HUDEP-2 (cell line): ENCODE results near the gene TSPEAR.

Experiments
- DNase-seq, 76 experiments: peaks; one replicate each; lab custom pipeline; 2025; ENCODE audit not compliant: unreplicated experiment in 76 of 76; lab: John Stamatoyannopoulos, UW

TSPEAR gene

DNA sequence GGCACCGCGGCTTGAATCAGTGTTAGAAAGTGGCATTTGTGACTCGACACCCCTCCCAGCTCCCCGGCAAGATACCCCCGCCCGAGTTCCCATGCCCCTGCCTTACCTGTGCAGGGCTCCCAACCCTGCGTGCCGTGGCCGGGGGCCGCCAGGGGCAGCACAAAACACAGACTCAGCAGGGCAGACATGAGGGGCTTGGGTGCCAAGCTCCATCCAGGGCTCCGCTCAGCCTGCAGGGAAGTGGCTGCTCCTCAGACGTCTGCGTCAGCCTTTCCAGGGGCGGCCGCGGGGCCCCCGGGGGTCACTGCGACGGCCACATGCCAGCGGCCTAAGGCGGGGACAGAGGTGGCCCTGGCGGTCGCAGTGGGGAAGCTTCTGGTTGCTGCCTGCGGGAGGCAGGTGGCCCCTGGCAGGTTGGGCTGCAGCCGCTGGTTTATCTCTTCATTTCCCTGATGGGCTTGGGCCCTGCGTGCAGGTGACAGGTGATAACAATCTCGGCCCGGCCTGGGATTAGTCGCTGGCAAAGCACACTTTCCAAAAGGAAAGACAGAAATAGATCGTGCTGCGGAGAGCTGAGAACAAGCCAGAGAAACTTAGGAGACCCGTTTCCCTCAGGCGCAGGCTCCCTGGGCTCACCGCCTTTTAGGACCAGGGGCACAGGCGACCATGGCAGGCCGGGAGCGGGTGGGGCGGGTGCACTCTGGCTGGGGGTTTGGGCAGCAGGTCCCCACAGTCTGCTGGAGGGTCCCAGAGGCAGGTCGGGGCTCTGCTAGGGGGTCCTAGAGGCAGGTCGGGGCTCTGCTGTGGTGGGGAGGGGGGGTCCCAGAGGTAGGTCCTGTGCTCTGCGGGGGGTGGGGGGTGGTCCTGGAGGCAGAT, at the start of gene TSPEAR:
Gene TSPEAR, minus strand, starts transcription at position 246 of the 876 bp plus-strand sequence. Its CDS starts 58 bp downstream, at position 188.
- DNase-seq = no peak

- DNase-seq = no peak
Observed at GRCh38 chr21:44760376-44760775, 49.0 kb upstream of the TSPEAR start.

GRCh38 chr21:44759628-44760285, 48.4 kb upstream of the TSPEAR start:
- no peak for DNase-seq

DNA sequence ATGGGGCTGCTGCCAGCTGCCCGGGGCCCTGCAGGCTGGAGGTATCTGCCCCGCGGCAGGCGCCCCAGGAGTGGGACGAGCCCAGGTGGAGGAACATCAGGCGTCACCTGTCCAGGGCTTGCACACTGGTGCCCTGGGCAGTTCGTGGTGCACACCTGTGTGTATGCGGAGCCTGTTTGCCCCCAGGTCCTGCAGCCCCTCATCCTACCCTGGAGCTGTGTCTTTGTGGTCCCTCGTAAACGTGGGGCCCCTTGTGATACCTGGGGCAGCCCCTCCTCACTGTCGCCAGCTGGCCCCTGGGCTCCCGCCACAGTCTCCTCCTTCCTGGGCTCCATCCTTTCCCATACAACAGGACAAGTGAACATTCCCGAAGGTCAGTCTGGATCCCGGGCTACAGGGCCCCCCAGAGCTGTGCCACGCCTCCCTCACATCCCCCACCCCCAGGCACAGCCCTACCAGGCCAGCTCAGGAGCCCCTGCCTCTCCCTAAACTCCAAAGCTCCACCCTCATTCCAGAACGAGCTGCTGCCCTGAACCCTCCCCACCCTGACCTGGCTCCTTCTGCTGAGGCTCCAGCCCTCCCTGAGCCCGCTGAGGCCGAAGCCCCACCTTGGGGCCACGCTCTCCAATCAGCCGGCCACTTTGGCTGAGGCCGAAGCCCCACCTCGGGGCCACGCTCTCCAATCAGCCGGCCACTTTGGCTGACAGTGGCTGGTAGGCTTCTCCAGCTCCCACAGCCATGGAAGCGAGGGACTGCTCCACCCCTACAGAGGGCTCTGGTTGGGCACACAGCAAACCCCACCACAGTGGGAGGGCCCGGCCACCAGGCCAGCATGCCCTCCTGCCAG, 47.6 kb upstream of the TSPEAR start:
- DNase-seq = no peak

- no peak for DNase-seq
Observed at GRCh38 chr21:44758141-44758561, 46.8 kb upstream of the TSPEAR start.

DNA sequence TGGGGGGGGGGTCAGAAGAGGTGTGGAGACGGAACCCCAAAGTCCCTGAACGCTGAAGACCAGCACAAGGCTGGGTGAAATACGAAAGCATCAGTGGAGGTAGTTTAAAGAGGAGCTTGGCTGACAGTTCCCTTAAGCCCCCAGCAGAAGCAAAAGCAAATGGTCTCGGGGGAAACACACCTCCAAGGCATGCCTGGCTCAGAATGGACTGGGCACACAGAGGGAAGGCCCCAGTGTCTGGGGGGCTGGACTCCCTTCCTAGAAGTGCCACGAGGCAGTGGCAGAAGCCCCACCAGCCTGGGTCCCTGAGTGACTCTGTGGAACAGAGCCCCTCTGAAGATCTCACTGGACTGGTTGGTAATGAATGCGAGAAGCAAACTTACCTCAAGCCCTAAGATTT, 46.4 kb upstream of the TSPEAR start:
- DNase-seq = no peak

DNA sequence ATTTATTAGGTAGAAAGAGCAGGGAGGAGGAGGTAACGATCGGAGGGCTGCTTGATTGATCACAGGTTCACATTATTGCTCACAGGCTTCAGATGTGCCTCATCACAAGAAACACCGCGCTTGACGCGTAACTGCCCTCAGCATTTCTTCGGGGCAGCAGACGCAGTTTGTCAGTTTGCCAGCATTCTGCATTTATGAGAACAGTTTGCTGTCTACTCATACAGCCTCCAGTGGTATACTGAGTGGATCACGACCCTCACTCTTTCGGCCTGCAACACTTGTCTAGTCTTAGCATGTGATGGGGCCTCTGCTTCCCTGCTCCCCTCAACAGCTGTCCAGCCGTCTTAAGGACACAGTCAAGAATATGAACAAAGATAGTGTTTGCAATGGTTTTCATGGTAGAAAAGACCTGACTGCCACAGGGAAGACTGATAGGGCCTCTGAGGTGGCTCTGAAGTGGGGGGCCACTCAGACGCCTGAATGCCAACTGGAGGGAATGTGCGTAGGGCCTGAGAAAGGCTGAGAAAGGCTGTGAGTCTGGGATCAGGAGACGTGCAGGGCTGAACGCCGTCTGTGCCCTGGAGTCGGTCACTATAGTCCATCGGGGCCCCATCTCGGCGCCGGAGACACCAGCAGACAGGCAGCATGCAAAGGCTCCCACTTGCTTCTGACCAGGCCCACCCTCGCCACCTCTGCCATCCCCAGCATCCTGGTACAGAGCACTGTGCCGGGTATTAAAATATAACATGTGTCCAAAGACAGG, 45.2 kb upstream of the TSPEAR start:
- no peak for DNase-seq

DNA sequence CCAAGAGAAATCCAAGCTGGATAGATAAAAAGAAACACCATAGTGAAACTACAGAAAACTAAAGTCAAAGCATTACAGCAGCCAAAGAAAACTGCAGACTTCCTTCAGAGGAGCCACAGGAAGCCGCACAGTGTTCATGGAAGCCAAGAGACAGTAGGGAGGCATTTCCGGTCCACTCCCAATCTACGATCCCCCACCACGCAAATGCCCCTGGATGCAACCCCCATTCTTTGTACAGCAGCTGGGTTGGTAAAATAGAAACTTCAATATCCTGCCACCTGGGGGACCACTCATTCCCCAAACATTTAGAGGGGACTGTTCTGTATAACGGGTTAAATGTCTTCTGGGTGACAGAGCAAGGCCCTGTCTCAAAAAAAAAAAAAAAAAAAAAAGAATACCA, 43.9 kb upstream of the TSPEAR start:
- no peak for DNase-seq

GRCh38 chr21:44753357-44753756, 42.0 kb upstream of the TSPEAR start:
- DNase-seq = no peak

DNA sequence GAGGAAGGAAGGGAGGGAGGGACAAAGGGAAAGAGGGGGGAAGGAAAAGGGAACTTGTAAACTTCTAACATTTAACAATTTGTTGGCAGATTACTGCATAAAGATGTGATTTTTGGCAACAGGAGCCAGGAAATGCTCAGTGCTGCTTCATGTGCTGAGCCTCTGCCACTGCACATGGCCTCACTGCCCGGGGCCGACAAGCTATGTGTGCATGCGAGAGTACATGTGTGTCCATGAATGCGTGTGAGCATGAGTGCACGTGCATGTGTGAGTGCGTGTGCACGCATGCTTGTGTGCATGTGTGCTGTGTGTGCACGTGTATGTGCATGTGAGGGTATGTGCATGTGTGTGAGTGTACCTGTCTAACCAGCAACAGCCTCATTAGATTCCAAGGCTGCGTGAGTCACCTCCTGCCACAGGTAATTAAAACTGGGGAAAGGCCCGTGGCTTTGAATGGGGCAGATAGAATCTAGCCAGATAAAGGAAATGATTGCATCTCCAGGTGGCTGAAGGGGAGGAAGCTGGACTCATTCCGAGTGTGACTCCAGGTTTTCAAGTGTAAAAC, 41.4 kb upstream of the TSPEAR start:
- no peak for DNase-seq

DNA sequence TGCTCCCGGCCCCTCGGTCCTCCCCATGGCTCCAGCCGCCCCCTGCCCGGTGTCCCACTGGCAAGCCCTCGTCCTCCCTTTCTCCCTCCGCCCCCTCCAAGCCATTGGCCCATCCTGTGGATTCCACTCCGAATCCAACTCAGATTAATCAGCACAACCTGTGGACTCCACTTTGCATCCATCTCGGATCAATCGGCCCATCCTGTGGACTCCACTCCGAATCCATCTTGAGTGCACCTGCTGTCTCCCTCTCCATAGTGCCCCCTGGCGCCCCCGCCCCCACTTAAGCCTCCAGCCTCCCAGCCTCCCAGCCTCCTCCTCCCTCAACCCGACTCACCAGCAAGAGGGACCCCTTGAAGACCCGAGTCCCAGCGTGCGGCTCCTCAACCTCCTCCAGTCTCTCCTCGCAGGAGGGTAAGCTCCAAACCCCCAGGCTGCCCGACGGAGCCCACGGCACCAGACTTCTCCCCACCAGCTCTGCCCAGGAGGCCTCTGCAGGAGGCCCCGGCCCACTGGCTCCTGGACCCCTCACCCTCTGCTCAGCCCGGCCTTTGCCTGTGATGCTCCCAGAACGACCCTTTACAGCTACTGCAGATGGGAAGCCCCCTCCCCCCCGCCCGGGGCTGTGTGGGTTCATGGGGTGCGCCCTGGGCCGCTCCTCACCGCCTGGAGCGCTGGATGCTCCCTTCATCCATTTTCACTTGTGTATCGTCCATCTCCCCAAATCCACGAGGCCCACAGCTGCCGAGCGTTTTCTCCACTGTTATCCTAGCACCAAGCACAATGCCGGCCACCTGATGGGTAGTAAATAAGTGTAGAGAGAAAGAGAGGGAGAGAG, 40.6 kb upstream of the TSPEAR start:
- no peak for DNase-seq

DNA sequence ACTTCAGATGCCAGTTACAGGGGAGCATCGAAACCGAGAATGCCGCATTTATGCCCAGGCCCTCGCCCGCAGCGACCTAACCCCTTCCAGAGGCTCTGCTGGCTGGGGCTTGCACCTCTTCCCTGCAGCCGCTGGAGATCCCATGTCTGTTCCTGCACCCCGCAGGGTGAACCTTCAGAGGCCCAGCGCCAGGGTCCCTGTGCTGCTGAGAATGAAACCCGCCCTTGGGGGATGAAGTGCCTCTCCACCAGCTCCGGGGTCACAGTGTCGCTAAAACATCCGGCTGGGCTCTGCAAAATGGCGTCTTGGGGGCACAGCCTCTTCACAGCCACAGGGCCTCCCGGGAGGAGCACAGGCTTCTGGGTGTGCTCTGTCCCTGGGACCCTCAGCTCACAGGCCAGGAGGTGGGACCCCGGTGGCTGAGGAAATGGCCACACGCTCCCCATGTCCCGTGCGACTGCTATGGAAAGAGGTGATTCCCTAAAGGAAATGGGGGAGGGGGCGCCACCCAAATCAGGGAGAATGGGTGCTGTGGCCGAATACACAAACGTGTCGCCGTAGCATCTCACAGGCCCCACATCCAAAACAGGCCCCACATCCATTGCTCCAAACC, 39.9 kb upstream of the TSPEAR start:
- no peak for DNase-seq

- no peak for DNase-seq
Observed at GRCh38 chr21:44750675-44751025, 39.3 kb upstream of the TSPEAR start.

DNA sequence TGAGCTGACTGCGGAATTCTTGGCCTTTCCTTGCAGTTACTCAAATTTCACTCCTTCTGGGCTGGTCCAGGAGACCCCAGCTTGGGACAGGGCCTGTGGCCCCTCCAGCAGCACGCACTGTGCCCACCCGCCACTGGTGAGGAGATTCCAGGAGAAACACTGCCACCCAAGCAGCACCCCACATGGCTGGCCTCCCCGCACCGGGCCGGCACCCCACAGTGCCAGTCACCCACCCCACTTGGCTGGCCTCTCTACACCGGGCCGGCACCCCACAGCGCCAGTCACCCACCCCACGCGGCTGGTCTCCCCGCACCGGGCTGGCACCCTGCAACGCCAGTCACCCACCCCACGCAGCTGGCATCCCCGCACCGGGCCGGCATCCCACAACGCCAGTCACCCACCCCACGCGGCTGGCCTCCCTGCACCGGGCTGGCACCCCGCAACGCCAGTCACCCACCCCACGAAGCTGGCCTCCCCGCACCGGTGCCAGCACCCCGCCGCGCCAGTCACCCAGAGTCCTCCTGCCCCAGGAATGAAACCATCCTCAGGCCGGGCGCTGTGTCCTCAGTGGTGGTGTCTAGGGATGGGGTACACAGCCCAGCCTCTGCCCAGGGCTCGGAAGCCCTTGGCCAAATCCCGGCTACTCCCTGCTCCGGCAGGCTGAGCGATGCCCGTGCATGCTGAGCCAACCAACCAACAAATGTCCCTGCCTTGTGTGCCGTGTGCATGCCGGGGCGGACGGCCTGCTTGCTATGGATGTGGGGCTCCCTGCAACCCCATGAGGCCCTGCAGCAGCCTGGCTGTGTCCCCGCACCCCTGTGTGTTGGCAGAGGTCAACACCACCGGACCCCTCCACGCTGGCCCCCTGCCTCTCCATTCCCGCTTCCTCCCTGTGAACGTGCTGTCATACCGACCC, 38.6 kb upstream of the TSPEAR start:
- no peak for DNase-seq

GRCh38 chr21:44749116-44749758, 37.9 kb upstream of the TSPEAR start:
- DNase-seq = no peak

DNA sequence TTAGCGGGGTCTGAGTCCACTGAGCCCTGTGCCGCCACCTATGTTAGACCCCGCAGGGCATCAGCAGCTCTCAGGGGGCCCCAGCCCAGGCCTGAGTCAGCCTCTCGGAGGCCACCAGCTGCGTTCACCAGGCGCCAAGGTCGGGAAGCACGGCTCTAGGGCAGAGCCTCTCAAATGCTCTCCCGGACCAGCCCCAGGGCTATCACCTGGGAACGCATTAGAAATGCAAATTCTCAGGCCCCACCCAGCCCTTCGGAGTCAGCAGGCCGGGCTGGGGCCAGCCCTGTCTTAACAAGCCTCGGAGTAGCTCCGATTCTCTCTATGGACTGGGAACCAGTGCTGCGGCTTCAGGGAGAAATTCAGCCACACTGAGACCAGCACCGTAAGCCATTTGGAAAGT, 37.2 kb upstream of the TSPEAR start:
- DNase-seq = no peak

- DNase-seq = peak in 13 of 76 experiments; percentile 8 to 49 (median 24)
Observed at GRCh38 chr21:44742418-44743153, 31.2 kb upstream of the TSPEAR start.
